T-cell (primary cell): ENCODE measurements around the gene PCBP3. TPM values are rescaled to one million over a fixed set of nuclear protein-coding genes. Genes with fewer than 3 reads are reported as not detected.
A peak's percentile ranks its signal among the peaks of the same experiment; 100 is the strongest.
"Not testable (repeated sequence)": the region's sequence is repeated elsewhere in the genome, so short reads cannot be mapped to it uniquely, and the experiment has no call there.

Experiments
- ATAC-seq, 4 experiments: fragments of 200-7000 bp in 3 of 4; fragments of 150-1000 bp in 1 of 4; cut with Tn5 transposase; replicated peaks in 1 of 4; 1 replicate in 3 of 4; 2 replicates in 1 of 4; pipeline ENCODE4 v1.10.0; 2021; ENCODE audit warnings: moderate library complexity in 3 of 4, mild to moderate bottlenecking in 2 of 4, moderate number of reproducible peaks in 1 of 4
- CTCF ChIA-PET, 2 donors: fragments of 300-600 bp; sonication (Branson Sonifier 250); formaldehyde crosslinking; loops; one replicate each; lab custom pipeline; 2022; ENCODE audit warnings: antibody characterized with exemption in 2 of 2; lab: Charles Lee
- POLR2A ChIA-PET, 2 donors: fragments of 300-600 bp; sonication (Branson Sonifier 250); formaldehyde crosslinking; loops; one replicate each; lab custom pipeline; 2022; ENCODE audit warnings: antibody characterized with exemption in 2 of 2; lab: Charles Lee
- DNase-seq, 35 experiments: peaks; one replicate each; pipeline versions ENCODE4 v3.0.0 to v3.0.0-alpha.2; 2013 to 2023
- H3K27ac ChIP-seq: one replicate; pipeline ENCODE4 v1.5.1; 2013; ENCODE audit warnings: low read length
- H3K27me3 ChIP-seq, 2 experiments: replicated peaks in 1 of 2; 1 replicate in 1 of 2; 2 replicates in 1 of 2; pipeline versions ENCODE4 v1.6.1 to v1.7.0; 2013; ENCODE audit warnings: low read length in 1 of 2, mixed read lengths in 1 of 2; ENCODE audit not compliant: control insufficient read depth in 2 of 2, insufficient read depth in 2 of 2; ENCODE audit errors: extremely low read depth in 1 of 2
- H3K36me3 ChIP-seq, 2 donors: 1 replicate in 1 of 2; 2 replicates in 1 of 2; pipeline versions ENCODE4 v1.6.1 to v1.7.0; 2013; ENCODE audit warnings: low read length in 1 of 2; ENCODE audit not compliant: control insufficient read depth in 2 of 2, insufficient read depth in 1 of 2; ENCODE audit errors: extremely low read depth in 1 of 2
- H3K4me1 ChIP-seq, 2 experiments: 1 replicate in 1 of 2; 2 replicates in 1 of 2; pipeline versions ENCODE4 v1.6.1 to v1.7.0; 2013; ENCODE audit warnings: low read length in 2 of 2, mixed read lengths in 1 of 2; ENCODE audit not compliant: insufficient read depth in 2 of 2, control insufficient read depth in 1 of 2; ENCODE audit errors: extremely low read depth in 1 of 2
- H3K4me3 ChIP-seq, 2 donors: 1 replicate in 1 of 2; 2 replicates in 1 of 2; pipeline versions ENCODE4 v1.5.1 to v1.7.0; 2013; ENCODE audit warnings: mild to moderate bottlenecking in 2 of 2, low read length in 1 of 2, moderate library complexity in 1 of 2; ENCODE audit not compliant: control insufficient read depth in 1 of 2; ENCODE audit errors: extremely low read depth in 1 of 2
- H3K9me3 ChIP-seq: 2 replicates; pipeline ENCODE4 v1.7.0; 2013
- H3K27ac Mint-ChIP-seq, 2 donors: one replicate each; pipeline ENCODE4 v1.8.0; 2020 to 2021; ENCODE audit warnings: mild to moderate bottlenecking in 2 of 2, mixed read lengths in 2 of 2
- H3K27me3 Mint-ChIP-seq, 2 donors: one replicate each; pipeline ENCODE4 v1.8.0; 2021 to 2022; ENCODE audit warnings: mixed read lengths in 2 of 2
- H3K36me3 Mint-ChIP-seq: one replicate; pipeline ENCODE4 v1.8.0; 2021; ENCODE audit warnings: mixed read lengths
- H3K4me1 Mint-ChIP-seq, 3 donors: one replicate each; pipeline ENCODE4 v1.8.0; 2020 to 2022; ENCODE audit warnings: mixed read lengths in 3 of 3, mild to moderate bottlenecking in 1 of 3
- H3K4me3 Mint-ChIP-seq, 3 donors: one replicate each; pipeline ENCODE4 v1.8.0; 2020 to 2022; ENCODE audit warnings: mild to moderate bottlenecking in 3 of 3, mixed read lengths in 3 of 3, moderate library complexity in 3 of 3
- H3K9me3 Mint-ChIP-seq, 3 donors: one replicate each; pipeline ENCODE4 v1.8.0; 2020 to 2022; ENCODE audit warnings: mixed read lengths in 3 of 3
- WGBS: methylation state at CpG from one replicate; pipeline ENCODE4 v1.1.5; 2013; ENCODE audit warnings: missing lambda C conversion rate; ENCODE audit not compliant: insufficient coverage; 5-methylcytosine and 5-hydroxymethylcytosine counted together
- total RNA-seq, 35 experiments: library from RNA in 6 of 35; stranded (reverse) in 6 of 35; fragments of 120-200 nt in 1 of 35; gene quantifications; one replicate each; pipeline versions ENCODE4 v1.2.1 to v1.2.4 and lab custom pipeline; 2013 to 2026

PCBP3 gene
- total RNA-seq, 5 donors from 2014 or later (not counting 1 experiment from before 2014, with no cell fraction given) = 1.5 to 4.2 (median 2.8) TPM

- ATAC-seq = no peak
- Histone ChIP-seq H3K4me1 (peaks cover 10 to 51% of the 10 kb centered on the region in 2 experiments), H3K4me3 (no peak overlapping the region), H3K27ac (no peak overlapping the region), H3K9me3 (no peaks in the 10 kb centered on the region), H3K27me3 (peaks cover 0 to 22% of the 10 kb centered on the region in 2 experiments), H3K36me3 (no peaks in the 10 kb centered on the region)
- Mint-ChIP-seq H3K4me1 (peaks cover 46 to 56% (median 54%) of the 10 kb centered on the region in 3 donors), H3K27ac (no peak overlapping the region), H3K9me3 (no peaks in the 10 kb centered on the region), H3K4me3 (no peak overlapping the region), H3K36me3 (peaks cover 4% of the 10 kb centered on the region), H3K27me3 (peaks cover 4 to 12% of the 10 kb centered on the region in 2 donors)
- CTCF ChIA-PET = no interaction called here
- 94% methylated on average over 21 of the region's 25 CpGs for WGBS
- POLR2A ChIA-PET = no interaction called here
- no peak for DNase-seq
These were observed 31.4 kb upstream of the PCBP3 start for GRCh38 chr21:45611939-45612664.

DNA sequence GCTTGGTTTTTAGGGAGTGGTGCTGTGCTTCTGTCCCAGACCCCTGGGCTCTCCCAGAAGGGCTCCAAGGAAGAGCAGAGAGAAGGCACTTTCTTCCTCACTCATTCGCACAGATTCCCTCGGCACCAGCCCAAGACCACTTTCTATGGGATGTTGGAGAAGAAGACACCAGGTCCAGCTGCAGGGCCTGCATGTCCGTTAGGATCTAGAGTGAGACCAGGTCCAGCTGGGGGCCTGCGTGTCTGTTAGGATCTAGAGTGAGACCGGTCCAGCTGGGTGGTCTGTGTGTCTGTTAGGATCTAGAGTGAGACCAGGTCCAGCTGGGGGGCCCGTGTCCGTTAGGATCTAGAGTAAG lies 30.9 kb upstream of the PCBP3 start:
- ATAC-seq, H3K27ac ChIP-seq, POLR2A ChIA-PET, H3K4me3 ChIP-seq, H3K27ac Mint-ChIP-seq, H3K4me3 Mint-ChIP-seq, DNase-seq, H3K9me3 ChIP-seq, H3K36me3 ChIP-seq, CTCF ChIA-PET, H3K9me3 Mint-ChIP-seq, H3K36me3 Mint-ChIP-seq: not testable (repeated sequence)
- peaks cover 4 to 10% of the 10 kb centered on the region in 2 donors for H3K27me3 Mint-ChIP-seq
- H3K27me3 ChIP-seq = peaks cover 0 to 22% of the 10 kb centered on the region in 2 experiments
- H3K4me1 Mint-ChIP-seq = peaks cover 46 to 56% (median 54%) of the 10 kb centered on the region in 3 donors
- peaks cover 11 to 53% of the 10 kb centered on the region in 2 experiments for H3K4me1 ChIP-seq
- WGBS = no CpG with 5 or more reads among the region's 7 CpGs

DNA sequence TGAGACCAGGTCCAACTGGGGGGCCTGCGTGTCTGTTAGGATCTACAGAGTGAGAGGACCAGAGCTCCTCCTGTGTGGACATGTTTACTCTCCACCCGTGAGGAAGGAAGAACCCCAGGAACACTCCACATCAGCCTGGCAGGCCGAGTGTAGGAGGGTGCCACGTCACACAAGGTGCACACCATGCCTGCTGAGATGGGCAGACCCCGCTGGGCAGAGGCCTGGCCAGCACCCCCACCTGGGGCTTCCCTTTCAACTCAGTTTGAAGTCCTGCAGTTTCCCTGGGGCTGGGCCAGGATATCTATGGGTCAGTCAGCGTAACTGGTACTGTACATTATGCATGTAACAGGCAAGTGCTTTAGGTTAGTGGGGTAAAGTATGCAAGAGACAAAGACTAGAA lies 30.1 kb upstream of the PCBP3 start:
- H3K27ac ChIP-seq = no peak overlapping the region
- no peaks in the 10 kb centered on the region for H3K9me3 ChIP-seq
- H3K27me3 Mint-ChIP-seq = peaks cover 4 to 10% of the 10 kb centered on the region in 2 donors
- H3K4me1 ChIP-seq = peaks cover 11 to 51% of the 10 kb centered on the region in 2 experiments
- ATAC-seq (no peak), DNase-seq (peak in 2 of 35 experiments; percentile 10 to 17)
- no peak overlapping the region for H3K4me3 ChIP-seq
- peak overlapping the region in 1 of 3 donors; percentile 80 for H3K4me3 Mint-ChIP-seq
- ChIA-PET CTCF (no interaction called here), POLR2A (no interaction called here)
- H3K27ac Mint-ChIP-seq = peak overlapping the region in 1 of 2 donors; percentile 16
- WGBS = 91% methylated on average over 6 of the region's 6 CpGs
- H3K27me3 ChIP-seq = peaks cover 0 to 22% of the 10 kb centered on the region in 2 experiments
- peaks cover 4% of the 10 kb centered on the region for H3K36me3 Mint-ChIP-seq
- H3K36me3 ChIP-seq = no peaks in the 10 kb centered on the region
- H3K9me3 Mint-ChIP-seq = no peaks in the 10 kb centered on the region
- peaks cover 39 to 55% (median 53%) of the 10 kb centered on the region in 3 donors for H3K4me1 Mint-ChIP-seq

- 80% methylated on average over 1 of the region's 9 CpGs for WGBS
- ATAC-seq (no peak), DNase-seq (peak in 1 of 35 experiments; percentile 0)
- Histone ChIP-seq H3K4me3 (no peak overlapping the region), H3K36me3 (no peaks in the 10 kb centered on the region), H3K27me3 (peaks cover 0 to 25% of the 10 kb centered on the region in 2 experiments), H3K9me3 (no peaks in the 10 kb centered on the region), H3K27ac (no peak overlapping the region), H3K4me1 (peaks cover 11 to 47% of the 10 kb centered on the region in 2 experiments)
- Mint-ChIP-seq H3K27ac (no peak overlapping the region), H3K9me3 (no peaks in the 10 kb centered on the region), H3K27me3 (peaks cover 4 to 10% of the 10 kb centered on the region in 2 donors), H3K4me1 (peaks cover 35 to 51% (median 49%) of the 10 kb centered on the region in 3 donors), H3K4me3 (peak overlapping the region in 2 of 3 donors; percentile 17 to 80), H3K36me3 (peaks cover 4% of the 10 kb centered on the region)
- ChIA-PET POLR2A (no interaction called here), CTCF (no interaction called here)
These were observed 29.6 kb upstream of the PCBP3 start for GRCh38 chr21:45613881-45614280.

GRCh38 chr21:45615145-45615711 lies 28.3 kb upstream of the PCBP3 start:
- Mint-ChIP-seq H3K36me3 (peaks cover 4% of the 10 kb centered on the region), H3K9me3 (no peaks in the 10 kb centered on the region), H3K4me1 (peaks cover 35 to 51% (median 46%) of the 10 kb centered on the region in 3 donors), H3K4me3 (peak overlapping the region; percentile 77 to 85 (median 80)), H3K27me3 (peaks cover 4 to 10% of the 10 kb centered on the region in 2 donors), H3K27ac (peak overlapping the region; percentile 79 to 85)
- ATAC-seq (peak; percentile 90 to 96 (median 93)), DNase-seq (peak; percentile 47 to 98 (median 95))
- peaks cover 11 to 47% of the 10 kb centered on the region in 2 experiments for H3K4me1 ChIP-seq
- peak overlapping the region; percentile 96 for H3K27ac ChIP-seq
- H3K27me3 ChIP-seq = peaks cover 0 to 26% of the 10 kb centered on the region in 2 experiments
- POLR2A ChIA-PET = interaction anchor here in 1 of 2 donors (0.6 kb wide), 2 partner anchors 10 to 1966 kb away, joined by 3 to 4 read pairs; no protein-coding TSS in a partner anchor
- WGBS = 0% methylated on average over 26 of the region's 27 CpGs
- no peaks in the 10 kb centered on the region for H3K9me3 ChIP-seq
- H3K36me3 ChIP-seq = no peaks in the 10 kb centered on the region
- peak overlapping the region; percentile 52 to 71 for H3K4me3 ChIP-seq
- CTCF ChIA-PET = no interaction called here
